ENCODE measurements around the gene CD47.

DNA sequence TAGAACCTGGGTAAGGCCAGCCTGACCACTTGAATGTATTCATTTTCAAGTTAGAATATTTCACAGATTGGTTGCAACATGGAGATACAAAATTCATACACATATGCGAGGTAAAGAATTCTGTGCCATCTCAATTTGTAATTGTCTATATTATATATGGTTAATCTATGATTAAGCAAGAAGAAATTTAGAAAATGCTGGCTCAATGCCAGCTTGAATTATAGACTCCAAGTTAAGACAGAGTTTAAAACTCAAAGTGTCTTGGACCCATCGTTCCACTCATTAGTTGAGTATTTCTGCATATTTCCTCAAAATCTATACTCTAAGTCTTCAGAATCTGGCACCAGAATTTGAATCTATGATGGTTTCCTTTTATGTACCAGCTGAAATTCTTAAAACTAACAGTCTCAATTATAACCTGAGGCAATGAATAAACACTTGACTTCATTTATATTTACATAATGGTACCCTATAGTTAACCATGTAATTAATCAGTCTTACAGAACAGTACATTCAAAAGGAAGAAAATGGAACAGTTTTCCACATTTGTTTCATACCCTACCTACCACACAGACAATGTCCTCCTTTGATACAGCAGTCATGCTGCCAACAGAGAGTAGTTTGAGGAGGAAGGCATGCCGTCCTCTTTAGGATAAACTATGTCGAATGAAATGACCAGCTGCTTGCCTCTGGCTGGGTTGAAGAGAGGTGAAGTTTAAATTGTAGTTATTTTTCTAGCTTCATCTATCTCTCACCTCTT is 95.7 kb downstream of the CD47 start:
- TF ChIP-seq, protein P1, sequence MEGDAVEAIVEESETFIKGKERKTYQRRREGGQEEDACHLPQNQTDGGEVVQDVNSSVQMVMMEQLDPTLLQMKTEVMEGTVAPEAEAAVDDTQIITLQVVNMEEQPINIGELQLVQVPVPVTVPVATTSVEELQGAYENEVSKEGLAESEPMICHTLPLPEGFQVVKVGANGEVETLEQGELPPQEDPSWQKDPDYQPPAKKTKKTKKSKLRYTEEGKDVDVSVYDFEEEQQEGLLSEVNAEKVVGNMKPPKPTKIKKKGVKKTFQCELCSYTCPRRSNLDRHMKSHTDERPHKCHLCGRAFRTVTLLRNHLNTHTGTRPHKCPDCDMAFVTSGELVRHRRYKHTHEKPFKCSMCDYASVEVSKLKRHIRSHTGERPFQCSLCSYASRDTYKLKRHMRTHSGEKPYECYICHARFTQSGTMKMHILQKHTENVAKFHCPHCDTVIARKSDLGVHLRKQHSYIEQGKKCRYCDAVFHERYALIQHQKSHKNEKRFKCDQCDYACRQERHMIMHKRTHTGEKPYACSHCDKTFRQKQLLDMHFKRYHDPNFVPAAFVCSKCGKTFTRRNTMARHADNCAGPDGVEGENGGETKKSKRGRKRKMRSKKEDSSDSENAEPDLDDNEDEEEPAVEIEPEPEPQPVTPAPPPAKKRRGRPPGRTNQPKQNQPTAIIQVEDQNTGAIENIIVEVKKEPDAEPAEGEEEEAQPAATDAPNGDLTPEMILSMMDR (IDR thresholded peaks at IDR 0.05), result no peak
- TF ChIP-seq POLR2A (IDR thresholded peaks at IDR 0.05), result no peak
